OCI-LY7 (cell line): Measurements from ENCODE around the gene SYNGR2.

Source experiments
- EZH2phosphoT487 ChIP-seq: fragments of 200-600 bp; sonication (generic); IDR thresholded peaks from 2 replicates; pipeline ENCODE4 v1.6.1; 2018; ENCODE audit warnings: low read depth, borderline replicate concordance, mild to moderate bottlenecking, mixed run types, antibody characterized with exemption, low read length, moderate library complexity, mixed read lengths
- TF ChIP-seq, protein P1 (sequence below): fragments of 200-600 bp; sonication (generic); conservative IDR thresholded peaks from 2 replicates; pipeline ENCODE4 v1.5.1; 2014; ENCODE audit warnings: mild to moderate bottlenecking, antibody characterized with exemption, low read length, moderate library complexity, mixed read lengths

DNA sequence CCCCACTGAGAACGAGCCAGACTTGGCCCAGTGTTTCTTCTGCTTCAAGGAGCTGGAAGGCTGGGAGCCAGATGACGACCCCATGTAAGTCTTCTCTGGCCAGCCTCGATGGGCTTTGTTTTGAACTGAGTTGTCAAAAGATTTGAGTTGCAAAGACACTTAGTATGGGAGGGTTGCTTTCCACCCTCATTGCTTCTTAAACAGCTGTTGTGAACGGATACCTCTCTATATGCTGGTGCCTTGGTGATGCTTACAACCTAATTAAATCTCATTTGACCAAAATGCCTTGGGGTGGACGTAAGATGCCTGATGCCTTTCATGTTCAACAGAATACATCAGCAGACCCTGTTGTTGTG is 46.3 kb downstream of the SYNGR2 start:
- TF ChIP-seq, protein P1, sequence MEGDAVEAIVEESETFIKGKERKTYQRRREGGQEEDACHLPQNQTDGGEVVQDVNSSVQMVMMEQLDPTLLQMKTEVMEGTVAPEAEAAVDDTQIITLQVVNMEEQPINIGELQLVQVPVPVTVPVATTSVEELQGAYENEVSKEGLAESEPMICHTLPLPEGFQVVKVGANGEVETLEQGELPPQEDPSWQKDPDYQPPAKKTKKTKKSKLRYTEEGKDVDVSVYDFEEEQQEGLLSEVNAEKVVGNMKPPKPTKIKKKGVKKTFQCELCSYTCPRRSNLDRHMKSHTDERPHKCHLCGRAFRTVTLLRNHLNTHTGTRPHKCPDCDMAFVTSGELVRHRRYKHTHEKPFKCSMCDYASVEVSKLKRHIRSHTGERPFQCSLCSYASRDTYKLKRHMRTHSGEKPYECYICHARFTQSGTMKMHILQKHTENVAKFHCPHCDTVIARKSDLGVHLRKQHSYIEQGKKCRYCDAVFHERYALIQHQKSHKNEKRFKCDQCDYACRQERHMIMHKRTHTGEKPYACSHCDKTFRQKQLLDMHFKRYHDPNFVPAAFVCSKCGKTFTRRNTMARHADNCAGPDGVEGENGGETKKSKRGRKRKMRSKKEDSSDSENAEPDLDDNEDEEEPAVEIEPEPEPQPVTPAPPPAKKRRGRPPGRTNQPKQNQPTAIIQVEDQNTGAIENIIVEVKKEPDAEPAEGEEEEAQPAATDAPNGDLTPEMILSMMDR, result no peak
- TF ChIP-seq EZH2phosphoT487, result no peak
